HL-60 (cell line): ENCODE measurements around the gene PSMD14.

Experiments used
- DNase-seq, 2 experiments: peaks; one replicate each; pipeline ENCODE4 v3.0.0-alpha.2; 2010 to 2020; ENCODE audit warnings: low read depth in 1 of 2, low spot score in 1 of 2
- H3K27ac ChIP-seq: fragments of 250-450 bp; sonication (Bioruptor Pico); replicated peaks from 2 replicates; pipeline ENCODE4 v1.5.1; 2020; ENCODE audit warnings: mild to moderate bottlenecking, moderate library complexity
- H3K27me3 ChIP-seq: fragments of 250-450 bp; sonication (Bioruptor Pico); 2 replicates; pipeline ENCODE4 v1.5.1; 2021; ENCODE audit warnings: mild to moderate bottlenecking, moderate library complexity; ENCODE audit not compliant: insufficient read depth, poor library complexity, severe bottlenecking
- H3K4me3 ChIP-seq: replicated peaks from 2 replicates; pipeline ENCODE4 v1.5.1; 2011; ENCODE audit warnings: mild to moderate bottlenecking, control low read depth, low read length; ENCODE audit not compliant: insufficient read depth
- CTCF ChIP-seq: IDR thresholded peaks from one replicate; pipeline ENCODE4 v1.5.1; 2011; ENCODE audit warnings: low read length, control low read depth, inconsistent platforms; ENCODE audit not compliant: insufficient read depth
- GABPA ChIP-seq: IDR thresholded peaks from 2 replicates; pipeline ENCODE4 v1.6.1; 2012; ENCODE audit warnings: low read depth
- POLR2AphosphoS5 ChIP-seq: IDR thresholded peaks from 2 replicates; pipeline ENCODE4 v1.6.1; 2012; ENCODE audit warnings: low read depth
- REST ChIP-seq: IDR thresholded peaks from 2 replicates; pipeline ENCODE4 v1.6.1; 2012; ENCODE audit warnings: low read depth; ENCODE audit not compliant: insufficient replicate concordance
- SPI1 ChIP-seq: IDR thresholded peaks from 2 replicates; pipeline ENCODE4 v1.6.1; 2012; ENCODE audit warnings: low read depth, mild to moderate bottlenecking, borderline replicate concordance
- long read RNA-seq: library from polyadenylated mRNA; unstranded; transcript quantifications from one replicate; pipeline ENCODE4 v2.0.0, GENCODE V29; 2020

Gene PSMD14
- long read RNA-seq, full-length matches to known transcripts, result 782 of 828 reads
- long read RNA-seq, partial matches to known transcripts, result 20 of 828 reads
- long read RNA-seq, other reads (novel, unspliced or antisense), result 26 of 828 reads

- Histone ChIP-seq H3K27me3 (no peaks in the 10 kb centered on the region), H3K4me3 (peak within 1 kb of the TSS; percentile 73), H3K27ac (peak within 1 kb of the TSS; percentile 90)
- TF ChIP-seq REST, result peak; percentile 64
- no peak for TF ChIP-seq CTCF
- peak; percentile 18; the same call in 1 of the 2 replicates for TF ChIP-seq SPI1
- peak; percentile 93 for TF ChIP-seq GABPA
- peak; percentile 90 for TF ChIP-seq POLR2AphosphoS5
- peak; percentile 74 to 96 for DNase-seq
These were observed at the start of gene PSMD14 for GRCh38 chr2:161308178-161308955. PSMD14 (plus strand) TSS chr2:161308425; CDS start chr2:161318826, 10,401 bp downstream.

- Histone ChIP-seq H3K4me3 (no peak overlapping the region), H3K27ac (no peak overlapping the region), H3K27me3 (no peaks in the 10 kb centered on the region)
- TF ChIP-seq GABPA (no peak), POLR2AphosphoS5 (no peak), SPI1 (no peak), REST (no peak), CTCF (no peak)
- DNase-seq, result no peak
These were observed 42.4 kb upstream of the PSMD14 start for GRCh38 chr2:161265874-161266273.

- no peak overlapping the region for H3K4me3 ChIP-seq
- no peak for TF ChIP-seq REST
- no peak for TF ChIP-seq POLR2AphosphoS5
- no peak for TF ChIP-seq CTCF
- TF ChIP-seq GABPA, result no peak
- TF ChIP-seq SPI1, result no peak
- DNase-seq, result no peak
- H3K27ac ChIP-seq, result no peak overlapping the region
- H3K27me3 ChIP-seq, result no peaks in the 10 kb centered on the region
These were observed 39.1 kb upstream of the PSMD14 start for GRCh38 chr2:161269111-161269510.
